GM10266 (cell line): ENCODE results near the gene SSBP2.

Experiments used
- DNase-seq: peaks from one replicate; pipeline ENCODE4 v3.0.0; 2012; ENCODE audit errors: extremely low spot score
- CTCF ChIP-seq: IDR thresholded peaks from 2 replicates; pipeline ENCODE4 v1.5.1; 2012; ENCODE audit warnings: mild to moderate bottlenecking, low read depth; ENCODE audit not compliant: control insufficient read depth, insufficient read depth; ENCODE audit errors: missing control alignments

Gene SSBP2

GRCh38 chr5:81650987-81651386, 99.9 kb downstream of the SSBP2 start:
- no peak for TF ChIP-seq CTCF
- no peak for DNase-seq

- DNase-seq = no peak
- TF ChIP-seq CTCF = no peak
These were observed 104.4 kb downstream of the SSBP2 start for GRCh38 chr5:81646469-81646995.

GRCh38 chr5:81642210-81642609, 108.7 kb downstream of the SSBP2 start:
- no peak for TF ChIP-seq CTCF
- DNase-seq = no peak

- DNase-seq = no peak
- no peak for TF ChIP-seq CTCF
These were observed 111.3 kb downstream of the SSBP2 start for GRCh38 chr5:81639556-81639955.

- TF ChIP-seq CTCF = no peak
- DNase-seq = no peak
These were observed 112.4 kb downstream of the SSBP2 start for GRCh38 chr5:81638471-81638870.

- no peak for DNase-seq
- TF ChIP-seq CTCF = no peak
These were observed 117.0 kb downstream of the SSBP2 start for GRCh38 chr5:81633891-81634290.

GRCh38 chr5:81633471-81633870, 117.4 kb downstream of the SSBP2 start:
- no peak for TF ChIP-seq CTCF
- DNase-seq = no peak
